ENCODE measurements around the gene SLC22A12.

The SLC22A12 gene

GRCh38 chr11:64611869-64612646 lies 21.0 kb downstream of the SLC22A12 start:
- TF ChIP-seq CTCF (conservative IDR thresholded peaks at IDR 0.05; ENCODE audit: low read depth, low read length): no peak
- H3K4me3 ChIP-seq (ENCODE audit: low read length): no peak overlapping the region
- DNase-seq (ENCODE audit: low read depth): no peak

GRCh38 chr11:64613648-64614047 lies 22.6 kb downstream of the SLC22A12 start:
- H3K4me3 ChIP-seq (ENCODE audit: low read length): no peak overlapping the region
- TF ChIP-seq CTCF (conservative IDR thresholded peaks at IDR 0.05; ENCODE audit: low read depth, low read length): no peak

DNA sequence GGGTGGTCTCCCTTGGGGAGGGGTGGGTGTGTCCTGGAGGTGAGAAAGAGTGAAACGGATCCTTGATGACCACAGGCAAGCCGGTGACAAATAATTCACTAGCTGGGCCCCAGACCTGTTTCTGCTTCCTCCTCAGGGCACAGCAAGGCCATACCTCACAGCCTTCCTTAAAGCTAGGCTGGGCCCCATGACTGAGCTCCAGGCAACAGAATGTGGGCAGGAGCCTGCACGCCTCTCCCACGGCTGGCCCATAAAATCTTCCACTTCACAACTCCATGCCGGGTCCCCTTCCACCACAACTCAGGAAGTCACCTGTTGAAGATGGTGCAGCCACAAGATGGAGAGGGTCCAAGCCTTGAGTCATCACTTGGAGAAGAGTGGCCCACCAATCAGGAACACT lies 23.9 kb downstream of the SLC22A12 start:
- no peak for TF ChIP-seq CTCF (conservative IDR thresholded peaks at IDR 0.05; ENCODE audit: low read depth, low read length)
- no peak overlapping the region for H3K4me3 ChIP-seq (ENCODE audit: low read length)
- DNase-seq (ENCODE audit: low read depth): no peak

More at GRCh38 chr11:64613648-64614047, 22.6 kb downstream of the SLC22A12 start:
- DNase-seq (ENCODE audit: low read depth): no peak

DNA sequence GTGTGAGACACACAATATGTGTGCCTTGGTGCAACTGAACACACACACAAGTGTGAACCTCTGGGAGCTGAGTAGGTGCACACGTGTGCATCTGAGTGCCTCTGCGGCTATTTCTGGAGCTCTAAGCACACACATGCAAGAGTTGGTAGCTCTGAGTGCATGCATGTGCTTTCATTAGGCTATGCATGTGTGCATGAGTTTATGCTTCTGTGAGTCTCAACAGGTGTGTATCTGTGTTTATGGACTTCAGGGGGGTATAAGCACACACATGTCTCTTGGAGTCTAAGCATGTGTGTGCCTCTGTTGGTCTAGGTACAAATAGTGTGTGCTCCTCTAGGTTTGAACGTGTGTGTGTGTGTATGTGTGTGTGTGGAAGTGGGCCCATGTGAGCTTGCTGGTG lies 25.8 kb downstream of the SLC22A12 start:
- no peak for DNase-seq (ENCODE audit: low read depth)
- no peak for TF ChIP-seq CTCF (conservative IDR thresholded peaks at IDR 0.05; ENCODE audit: low read depth, low read length)
- no peak overlapping the region for H3K4me3 ChIP-seq (ENCODE audit: low read length)

DNA sequence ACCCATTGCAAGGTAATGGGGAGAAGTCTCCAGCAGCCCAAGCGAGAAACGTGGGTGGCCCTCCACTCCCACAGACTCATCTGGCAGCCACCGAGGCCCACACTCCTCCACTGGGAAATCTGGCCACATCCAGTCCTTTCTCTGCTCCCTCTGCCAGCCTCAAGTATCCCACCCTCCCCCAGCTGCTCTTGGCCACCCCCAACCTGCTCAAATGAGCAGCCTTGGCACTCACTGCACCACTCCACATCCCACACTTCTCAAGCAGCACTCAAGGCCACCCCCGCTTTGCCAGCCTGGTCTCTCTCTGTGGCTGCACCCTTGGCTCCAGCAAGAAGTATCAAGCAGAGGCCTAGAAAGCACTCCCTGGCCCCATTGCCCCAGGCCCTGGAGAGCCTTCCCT lies 28.2 kb downstream of the SLC22A12 start:
- no peak for TF ChIP-seq CTCF (conservative IDR thresholded peaks at IDR 0.05; ENCODE audit: low read depth, low read length)
- no peak for DNase-seq (ENCODE audit: low read depth)
- no peak overlapping the region for H3K4me3 ChIP-seq (ENCODE audit: low read length)

DNA sequence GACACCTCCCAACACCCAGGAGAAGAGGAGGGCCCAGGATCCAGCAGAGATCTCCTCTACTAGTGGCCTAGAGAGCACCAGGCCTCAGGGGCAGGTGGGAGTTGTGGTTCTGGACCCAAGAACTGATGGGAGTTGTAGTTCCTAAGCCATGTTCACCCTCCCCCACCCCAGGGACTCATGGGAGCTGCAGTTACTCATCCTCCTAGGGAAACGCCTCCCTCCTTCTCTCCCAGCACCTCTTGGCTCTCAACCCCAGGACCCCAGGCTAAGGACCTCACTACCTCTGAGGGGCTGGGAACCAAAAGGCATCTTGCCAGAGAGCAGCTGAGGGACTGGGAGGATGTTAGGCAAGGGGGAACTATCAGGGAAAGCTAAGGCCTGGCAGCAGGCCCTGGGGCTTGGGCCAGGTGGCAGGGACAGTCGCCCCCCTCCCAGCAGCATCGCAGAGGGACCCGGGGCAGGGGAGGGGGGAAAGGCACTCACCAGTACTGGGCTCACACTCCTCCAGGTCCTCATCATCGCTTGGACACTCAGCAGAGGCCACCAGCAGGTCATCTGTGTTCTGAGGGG lies 28.9 kb downstream of the SLC22A12 start:
- no peak overlapping the region for H3K4me3 ChIP-seq (ENCODE audit: low read length)
- TF ChIP-seq CTCF (conservative IDR thresholded peaks at IDR 0.05; ENCODE audit: low read depth, low read length): no peak
- DNase-seq (ENCODE audit: low read depth): no peak
